Activated naive CD8-positive, alpha-beta T cell (primary cell): ENCODE data around the gene RAPGEF4.

Source experiments
- H3K27ac Mint-ChIP-seq: one replicate; pipeline ENCODE4 v1.8.0; 2021; ENCODE audit warnings: mixed read lengths
- H3K27me3 Mint-ChIP-seq: one replicate; pipeline ENCODE4 v1.8.0; 2021; ENCODE audit warnings: mixed read lengths
- H3K36me3 Mint-ChIP-seq: one replicate; pipeline ENCODE4 v1.8.0; 2021; ENCODE audit warnings: mixed read lengths
- H3K4me1 Mint-ChIP-seq: one replicate; pipeline ENCODE4 v1.8.0; 2021; ENCODE audit warnings: low read depth, mixed read lengths
- H3K4me3 Mint-ChIP-seq: one replicate; pipeline ENCODE4 v1.8.0; 2021; ENCODE audit warnings: mild to moderate bottlenecking, mixed read lengths
- H3K9me3 Mint-ChIP-seq: one replicate; pipeline ENCODE4 v1.8.0; 2021; ENCODE audit warnings: low read depth, mixed read lengths

Gene RAPGEF4

GRCh38 chr2:172712251-172712650, 23.4 kb upstream of the RAPGEF4 start:
- H3K9me3 Mint-ChIP-seq: no peaks in the 10 kb centered on the region
- no peaks in the 10 kb centered on the region for H3K36me3 Mint-ChIP-seq
- peaks cover 2% of the 10 kb centered on the region for H3K27me3 Mint-ChIP-seq

GRCh38 chr2:172713365-172713875, 22.2 kb upstream of the RAPGEF4 start:
- H3K27me3 Mint-ChIP-seq: no peaks in the 10 kb centered on the region
- H3K27ac Mint-ChIP-seq: no peak overlapping the region
- H3K4me1 Mint-ChIP-seq: no peaks in the 10 kb centered on the region
- H3K36me3 Mint-ChIP-seq: no peaks in the 10 kb centered on the region
- no peak overlapping the region for H3K4me3 Mint-ChIP-seq
- H3K9me3 Mint-ChIP-seq: no peaks in the 10 kb centered on the region

More at GRCh38 chr2:172712251-172712650, 23.4 kb upstream of the RAPGEF4 start:
- H3K27ac Mint-ChIP-seq: no peak overlapping the region
- H3K4me1 Mint-ChIP-seq: no peaks in the 10 kb centered on the region
- no peak overlapping the region for H3K4me3 Mint-ChIP-seq

- H3K9me3 Mint-ChIP-seq: peaks cover 4% of the 10 kb centered on the region
These were observed 13.2 kb upstream of the RAPGEF4 start for GRCh38 chr2:172722481-172722880.

GRCh38 chr2:172723286-172723685, 12.4 kb upstream of the RAPGEF4 start:
- peaks cover 4% of the 10 kb centered on the region for H3K9me3 Mint-ChIP-seq
- peaks cover 7% of the 10 kb centered on the region for H3K36me3 Mint-ChIP-seq
- no peak overlapping the region for H3K4me3 Mint-ChIP-seq
- no peak overlapping the region for H3K27ac Mint-ChIP-seq
- H3K27me3 Mint-ChIP-seq: peaks cover 1% of the 10 kb centered on the region
- H3K4me1 Mint-ChIP-seq: no peaks in the 10 kb centered on the region

More at GRCh38 chr2:172722481-172722880, 13.2 kb upstream of the RAPGEF4 start:
- Mint-ChIP-seq H3K27ac (no peak overlapping the region), H3K4me1 (no peaks in the 10 kb centered on the region), H3K27me3 (peaks cover 1% of the 10 kb centered on the region), H3K36me3 (peaks cover 7% of the 10 kb centered on the region), H3K4me3 (no peak overlapping the region)

GRCh38 chr2:172724724-172725123, 10.9 kb upstream of the RAPGEF4 start:
- no peak overlapping the region for H3K27ac Mint-ChIP-seq
- peaks cover 4% of the 10 kb centered on the region for H3K9me3 Mint-ChIP-seq
- peaks cover 5% of the 10 kb centered on the region for H3K36me3 Mint-ChIP-seq
- H3K4me3 Mint-ChIP-seq: no peak overlapping the region
- H3K4me1 Mint-ChIP-seq: no peaks in the 10 kb centered on the region
- peaks cover 1% of the 10 kb centered on the region for H3K27me3 Mint-ChIP-seq

- peaks cover 4% of the 10 kb centered on the region for H3K9me3 Mint-ChIP-seq
- peaks cover 4% of the 10 kb centered on the region for H3K27me3 Mint-ChIP-seq
- H3K27ac Mint-ChIP-seq: no peak overlapping the region
- H3K36me3 Mint-ChIP-seq: peaks cover 4% of the 10 kb centered on the region
- no peaks in the 10 kb centered on the region for H3K4me1 Mint-ChIP-seq
- H3K4me3 Mint-ChIP-seq: no peak overlapping the region
These were observed 10.4 kb upstream of the RAPGEF4 start for GRCh38 chr2:172725284-172725683.

GRCh38 chr2:172725746-172726145, 9.9 kb upstream of the RAPGEF4 start:
- Mint-ChIP-seq H3K36me3 (peaks cover 1% of the 10 kb centered on the region), H3K4me1 (no peaks in the 10 kb centered on the region), H3K9me3 (no peaks in the 10 kb centered on the region), H3K4me3 (no peak overlapping the region), H3K27ac (no peak overlapping the region), H3K27me3 (peaks cover 4% of the 10 kb centered on the region)

GRCh38 chr2:172726172-172726735, 9.4 kb upstream of the RAPGEF4 start:
- H3K4me3 Mint-ChIP-seq: no peak overlapping the region
- H3K27me3 Mint-ChIP-seq: peaks cover 6% of the 10 kb centered on the region
- H3K36me3 Mint-ChIP-seq: no peaks in the 10 kb centered on the region
- no peaks in the 10 kb centered on the region for H3K4me1 Mint-ChIP-seq
- no peak overlapping the region for H3K27ac Mint-ChIP-seq
- H3K9me3 Mint-ChIP-seq: no peaks in the 10 kb centered on the region

GRCh38 chr2:172730411-172730810, 5.2 kb upstream of the RAPGEF4 start:
- H3K27me3 Mint-ChIP-seq: peaks cover 14% of the 10 kb centered on the region
- H3K9me3 Mint-ChIP-seq: no peaks in the 10 kb centered on the region
- H3K27ac Mint-ChIP-seq: no peak overlapping the region
- peaks cover 2% of the 10 kb centered on the region for H3K4me1 Mint-ChIP-seq
- no peak overlapping the region for H3K4me3 Mint-ChIP-seq
- H3K36me3 Mint-ChIP-seq: no peaks in the 10 kb centered on the region

- no peaks in the 10 kb centered on the region for H3K9me3 Mint-ChIP-seq
- peaks cover 32% of the 10 kb centered on the region for H3K27me3 Mint-ChIP-seq
- H3K36me3 Mint-ChIP-seq: no peaks in the 10 kb centered on the region
- peaks cover 8% of the 10 kb centered on the region for H3K4me1 Mint-ChIP-seq
- peak overlapping the region; percentile 61 for H3K4me3 Mint-ChIP-seq
- no peak overlapping the region for H3K27ac Mint-ChIP-seq
These were observed 699 bp upstream of the RAPGEF4 start for GRCh38 chr2:172734711-172735581.

GRCh38 chr2:172736424-172737174, 954 bp downstream of the RAPGEF4 start:
- Mint-ChIP-seq H3K27ac (peak overlapping the region; percentile 5), H3K4me1 (peaks cover 8% of the 10 kb centered on the region), H3K9me3 (no peaks in the 10 kb centered on the region), H3K36me3 (no peaks in the 10 kb centered on the region), H3K27me3 (peaks cover 29% of the 10 kb centered on the region), H3K4me3 (peak overlapping the region; percentile 87)

GRCh38 chr2:172739661-172740266, 4.1 kb downstream of the RAPGEF4 start:
- H3K4me1 Mint-ChIP-seq: peaks cover 8% of the 10 kb centered on the region
- H3K4me3 Mint-ChIP-seq: no peak overlapping the region
- H3K27ac Mint-ChIP-seq: no peak overlapping the region
- H3K9me3 Mint-ChIP-seq: peaks cover 8% of the 10 kb centered on the region
- peaks cover 4% of the 10 kb centered on the region for H3K36me3 Mint-ChIP-seq
- peaks cover 22% of the 10 kb centered on the region for H3K27me3 Mint-ChIP-seq

- Mint-ChIP-seq H3K27ac (no peak overlapping the region), H3K36me3 (peaks cover 6% of the 10 kb centered on the region), H3K9me3 (peaks cover 8% of the 10 kb centered on the region), H3K4me1 (peaks cover 7% of the 10 kb centered on the region), H3K4me3 (no peak overlapping the region), H3K27me3 (peaks cover 20% of the 10 kb centered on the region)
These were observed 5.2 kb downstream of the RAPGEF4 start for GRCh38 chr2:172740856-172741255.

- Mint-ChIP-seq H3K4me3 (no peak overlapping the region), H3K36me3 (peaks cover 10% of the 10 kb centered on the region), H3K27ac (no peak overlapping the region), H3K9me3 (peaks cover 8% of the 10 kb centered on the region), H3K27me3 (peaks cover 6% of the 10 kb centered on the region), H3K4me1 (no peaks in the 10 kb centered on the region)
These were observed 7.4 kb downstream of the RAPGEF4 start for GRCh38 chr2:172742931-172743540.
